HG03565 (cell line): Measurements from ENCODE around the gene OR4D9.
"Not testable (repeated sequence)": the region's sequence is repeated elsewhere in the genome, so short reads cannot be mapped to it uniquely, and the experiment has no call there.

Experiments used
- ATAC-seq: cut with Tn5 transposase; IDR thresholded peaks from one replicate; pipeline ENCODE4 v1.9.1; 2021; ENCODE audit warnings: mild to moderate bottlenecking, moderate library complexity; ENCODE audit not compliant: unreplicated experiment

OR4D9 gene

DNA sequence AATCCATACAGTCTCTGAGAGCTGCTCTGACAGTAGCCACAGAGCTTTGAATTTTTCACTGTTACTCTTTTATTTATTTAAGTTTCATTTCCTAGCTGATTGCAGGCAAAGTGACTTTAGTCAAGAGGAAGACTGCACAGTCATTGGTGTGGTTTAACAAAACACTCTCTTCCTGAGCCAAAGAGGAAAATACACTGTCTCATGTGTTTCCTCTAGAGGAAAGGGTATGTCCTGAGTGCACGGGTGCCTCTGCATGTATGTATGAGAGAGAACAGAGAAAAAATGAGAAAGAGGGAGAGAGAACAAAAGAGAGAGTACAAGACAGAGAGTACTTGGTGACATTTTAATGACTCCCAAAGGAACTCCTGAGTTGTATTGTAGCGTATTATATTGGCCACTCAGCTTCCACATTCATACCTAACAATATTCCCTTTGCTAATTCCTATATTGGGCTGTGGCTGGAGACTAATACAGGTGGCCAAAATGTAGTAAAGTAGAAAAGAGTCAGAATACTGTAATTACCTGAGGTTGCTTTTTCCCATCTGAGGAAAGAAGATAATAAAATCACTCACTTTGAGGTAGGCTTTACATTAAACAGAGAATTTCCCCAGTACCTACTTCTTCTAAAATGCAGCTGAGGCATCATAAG lies at the start of gene OR4D9:
Gene OR4D9, plus strand, starts transcription at position 599 of the 649 bp plus-strand sequence. CDS start 3,374 bp downstream, outside the sequence.
- ATAC-seq: no peak

DNA sequence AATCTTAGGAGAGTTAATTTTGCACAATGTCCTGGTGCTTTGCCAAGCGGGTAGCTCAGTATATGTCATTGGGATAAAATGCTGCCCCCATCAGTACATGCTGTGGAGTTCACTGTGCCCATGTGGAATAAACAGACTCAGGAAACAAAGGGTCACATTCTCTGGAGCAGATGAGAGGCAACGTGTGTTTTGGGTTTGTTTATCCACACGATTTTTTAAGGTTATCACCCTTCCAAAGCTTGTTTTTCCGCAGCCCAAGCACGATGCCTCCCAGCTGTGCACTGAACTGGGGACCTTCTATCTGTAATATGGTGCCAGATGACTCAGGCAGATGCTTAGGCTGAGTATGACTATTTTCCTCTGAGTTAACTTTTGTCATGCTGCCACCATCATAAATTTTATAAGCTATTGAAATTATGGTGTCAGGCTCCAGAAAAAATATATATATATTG lies 48.1 kb upstream of the OR4D9 start:
- ATAC-seq: no peak

GRCh38 chr11:59473015-59473414 lies 38.3 kb upstream of the OR4D9 start, which contains the start of gene OR4D10:
TSS of gene OR4D10 (plus strand) at chr11:59473315. CDS start at chr11:59477430, 4,115 bp downstream.
- no peak for ATAC-seq

GRCh38 chr11:59475176-59475575 lies 36.2 kb upstream of the OR4D9 start:
- no peak for ATAC-seq

DNA sequence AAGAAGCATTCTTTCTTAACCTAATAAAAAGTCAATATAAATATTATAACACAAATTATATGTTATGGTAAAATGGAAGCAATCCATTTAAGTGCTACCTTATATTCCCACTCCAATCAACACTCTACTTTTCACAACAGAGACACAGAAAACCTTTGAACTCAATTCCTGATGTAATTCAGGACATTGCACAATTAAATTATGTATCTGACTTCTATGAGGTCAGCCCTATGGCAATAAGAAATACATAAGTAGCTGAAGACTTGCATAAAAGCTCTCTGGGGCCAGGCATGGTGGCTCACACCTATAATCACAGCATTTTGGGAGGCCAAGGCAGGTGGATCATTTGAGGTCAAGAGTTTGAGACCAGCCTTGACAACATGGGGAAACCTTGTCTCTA lies 31.4 kb upstream of the OR4D9 start:
- ATAC-seq: no peak

GRCh38 chr11:59480359-59480758 lies 31.0 kb upstream of the OR4D9 start:
- ATAC-seq: no peak

- ATAC-seq: peak; percentile 79
These were observed 9.4 kb upstream of the OR4D9 start for GRCh38 chr11:59501931-59502330.

GRCh38 chr11:59503276-59503675 lies 8.1 kb upstream of the OR4D9 start, which contains the start of gene OR4D11:
TSS of gene OR4D11 (plus strand) at chr11:59503576. CDS start at chr11:59503576, 0 bp downstream.
- ATAC-seq: no peak

DNA sequence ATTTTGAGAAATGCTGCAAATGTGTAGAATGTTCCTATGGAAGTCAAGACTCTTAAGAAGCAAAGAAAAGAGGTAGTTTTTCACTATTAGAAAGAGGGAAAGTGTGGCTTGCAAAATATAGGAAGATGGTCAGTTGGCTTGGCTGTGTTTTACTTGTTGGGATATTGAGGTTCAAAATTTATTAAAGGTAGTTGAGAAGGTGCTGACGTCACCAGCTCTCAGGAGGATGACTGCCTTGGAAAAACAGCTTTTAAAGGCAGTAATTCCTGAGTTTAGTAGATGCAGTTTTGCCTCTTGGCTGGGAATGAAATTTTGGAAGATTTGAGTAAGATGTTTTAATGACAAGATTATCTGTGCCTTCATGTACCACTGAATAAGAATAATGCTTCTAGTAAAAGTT lies 336 bp downstream of the OR4D9 start:
- no peak for ATAC-seq

- not testable (repeated sequence) for ATAC-seq
These were observed 8.8 kb downstream of the OR4D9 start for GRCh38 chr11:59520139-59520538.

DNA sequence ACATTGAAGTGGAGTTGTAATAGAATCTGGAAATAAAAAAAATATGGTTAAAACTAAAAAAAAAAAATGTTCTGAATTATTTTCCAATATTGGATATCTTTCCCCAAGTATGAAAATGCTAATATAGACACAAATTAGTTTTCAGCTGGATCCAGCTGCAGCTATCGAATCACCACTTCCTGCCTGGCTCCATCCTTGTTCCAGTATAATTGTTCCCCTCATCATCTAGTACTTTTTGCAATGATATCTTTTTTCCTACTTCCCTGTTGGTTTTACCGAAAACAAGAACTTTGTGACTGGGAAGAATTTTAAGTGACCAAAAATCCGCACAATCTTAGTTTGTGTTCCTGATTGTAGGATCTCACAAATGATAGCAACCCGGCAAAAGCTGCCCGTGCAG lies 9.4 kb downstream of the OR4D9 start:
- ATAC-seq: no peak

DNA sequence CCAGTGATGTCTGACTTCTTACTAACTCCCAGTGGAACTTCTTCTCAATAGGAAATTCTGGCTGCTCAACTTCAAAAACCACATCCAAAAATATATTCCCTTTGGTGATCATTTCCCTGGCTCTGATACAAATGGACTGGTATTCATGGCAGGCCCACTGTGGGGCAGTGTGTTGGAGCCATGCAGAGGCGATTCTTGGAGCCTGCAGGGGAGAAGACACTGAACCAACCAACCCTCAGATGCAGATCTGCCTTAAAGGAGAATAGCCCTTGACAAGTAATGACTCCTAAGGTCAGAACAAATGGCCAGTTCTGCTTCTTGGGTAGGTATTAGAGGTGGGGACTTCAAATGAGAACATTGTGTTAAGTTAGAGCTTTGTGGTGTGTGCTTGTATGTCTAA lies 12.2 kb downstream of the OR4D9 start:
- ATAC-seq: no peak

DNA sequence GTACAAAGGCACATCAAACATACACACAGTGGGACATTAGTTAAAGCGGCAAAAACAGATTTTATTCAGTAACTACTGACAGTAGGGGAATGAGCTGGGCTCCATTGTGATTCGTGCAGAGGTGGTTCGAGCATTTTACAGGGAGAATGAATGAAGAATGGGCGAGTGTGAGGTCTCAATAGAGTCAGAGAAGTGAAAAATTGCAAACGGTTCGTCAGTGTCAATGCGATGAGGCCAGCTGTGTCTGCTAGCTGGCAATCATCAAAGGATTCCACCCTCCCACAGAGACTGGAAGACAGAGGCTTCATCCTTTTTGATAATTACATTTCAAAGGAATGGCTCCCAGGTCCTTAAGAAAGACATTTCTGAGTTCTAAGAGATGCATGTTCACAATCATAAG lies 17.4 kb downstream of the OR4D9 start:
- no peak for ATAC-seq

- ATAC-seq: no peak
These were observed 21.3 kb downstream of the OR4D9 start for GRCh38 chr11:59532620-59533019.

DNA sequence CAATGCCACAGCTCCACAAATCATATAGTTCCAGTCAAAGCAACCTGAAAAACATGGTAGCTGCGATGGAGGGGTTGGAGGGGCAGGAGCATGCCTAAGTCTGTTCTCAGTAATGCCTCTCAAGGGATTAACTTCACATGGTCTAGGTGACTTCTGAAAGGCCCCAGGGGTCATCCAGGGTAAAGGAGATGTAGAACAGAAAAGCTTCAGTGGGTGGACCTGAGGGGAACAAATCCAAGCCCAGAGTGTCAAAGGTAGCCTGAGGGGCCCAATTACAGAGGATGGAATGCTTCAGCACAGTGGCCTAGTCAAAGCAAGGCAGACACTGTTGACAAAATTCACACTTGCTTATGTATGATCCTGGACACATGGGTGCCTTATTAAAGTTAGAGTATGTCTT lies 23.3 kb downstream of the OR4D9 start:
- no peak for ATAC-seq

DNA sequence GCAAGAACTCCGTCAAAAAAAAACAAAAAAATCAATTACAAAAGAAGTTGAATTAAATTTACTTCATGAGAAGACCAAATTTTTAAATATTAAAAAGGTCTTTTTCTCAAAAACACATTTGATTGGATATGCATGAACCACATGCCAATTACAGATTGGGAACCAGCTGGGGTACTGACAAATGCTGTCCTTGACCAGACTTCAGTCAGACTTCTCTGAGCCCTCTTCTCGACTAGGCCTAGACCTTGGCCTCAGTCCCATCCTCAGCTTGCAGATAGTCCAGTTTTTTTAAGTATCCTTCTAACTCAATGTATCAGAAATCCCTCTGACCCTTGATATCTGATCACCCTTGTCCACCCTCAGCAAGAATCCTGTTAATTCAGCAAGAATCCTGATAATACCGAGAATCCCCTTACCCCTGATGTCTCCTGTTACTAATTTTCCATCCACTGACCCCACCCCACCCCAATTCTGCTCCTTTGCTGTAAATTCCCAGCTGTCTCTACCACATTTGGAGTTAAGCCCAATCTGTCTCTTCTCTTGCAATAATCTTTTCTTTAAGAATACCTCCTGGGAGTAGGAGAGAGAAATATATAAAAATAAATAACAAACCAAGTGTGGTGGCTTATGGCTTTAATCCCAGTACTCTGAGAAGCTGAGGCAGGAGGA lies 30.9 kb downstream of the OR4D9 start:
- no peak for ATAC-seq

GRCh38 chr11:59543713-59544112 lies 32.4 kb downstream of the OR4D9 start:
- not testable (repeated sequence) for ATAC-seq

DNA sequence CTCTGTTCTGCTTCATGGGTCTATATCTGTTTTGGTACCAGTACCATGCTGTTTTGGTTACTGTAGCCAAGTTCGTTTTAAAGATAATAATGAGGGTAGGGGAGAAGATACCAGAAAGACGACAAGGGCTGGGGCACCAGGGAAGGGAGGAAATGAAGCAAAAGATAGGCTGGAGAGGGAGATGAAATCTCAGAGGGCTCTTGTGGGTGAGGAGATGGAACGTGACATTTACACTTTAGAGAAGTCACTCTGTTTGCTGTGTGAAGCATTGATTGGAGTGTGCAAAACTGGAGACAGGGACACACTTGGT lies 33.5 kb downstream of the OR4D9 start:
- no peak for ATAC-seq

DNA sequence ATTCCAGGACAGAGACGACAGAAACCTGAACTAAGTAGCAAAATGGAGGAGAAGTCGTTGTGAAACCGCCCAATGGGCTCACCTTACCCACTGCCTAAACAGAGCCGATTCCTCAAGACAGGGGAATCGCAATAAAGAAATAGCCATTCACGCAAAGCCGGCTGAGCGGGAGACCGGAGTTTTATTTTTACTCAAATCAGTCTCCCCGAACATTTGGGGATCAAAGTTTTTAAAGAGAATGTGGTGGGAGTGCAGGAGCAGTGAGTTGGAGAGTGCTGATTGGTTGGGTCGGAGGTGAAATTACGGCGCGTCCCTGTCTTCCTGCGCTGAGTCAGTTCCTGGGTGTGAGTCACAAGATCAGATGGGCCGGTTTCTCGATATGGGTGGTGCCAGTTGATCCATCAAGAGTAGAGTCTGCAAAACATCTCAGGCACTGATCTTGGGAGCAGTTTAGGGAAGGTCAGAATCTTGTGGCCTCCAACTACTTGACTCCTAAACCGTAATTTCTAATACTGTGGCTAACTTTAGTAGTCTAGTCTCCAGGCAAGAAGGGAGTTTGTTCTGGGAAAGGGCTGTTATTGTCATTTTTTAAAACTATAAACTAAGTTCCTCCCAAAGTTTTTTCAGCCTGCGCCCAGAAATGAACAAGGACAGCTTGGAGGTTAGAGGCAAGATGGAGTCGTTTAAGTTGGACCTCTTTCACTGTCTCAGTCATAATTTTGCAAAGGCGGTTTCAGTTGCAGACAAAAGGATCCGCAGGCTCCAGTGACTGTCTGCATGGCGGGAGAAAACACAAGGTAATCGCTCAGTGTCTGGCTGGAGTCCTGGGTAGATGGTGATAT lies 34.1 kb downstream of the OR4D9 start:
- no peak for ATAC-seq

DNA sequence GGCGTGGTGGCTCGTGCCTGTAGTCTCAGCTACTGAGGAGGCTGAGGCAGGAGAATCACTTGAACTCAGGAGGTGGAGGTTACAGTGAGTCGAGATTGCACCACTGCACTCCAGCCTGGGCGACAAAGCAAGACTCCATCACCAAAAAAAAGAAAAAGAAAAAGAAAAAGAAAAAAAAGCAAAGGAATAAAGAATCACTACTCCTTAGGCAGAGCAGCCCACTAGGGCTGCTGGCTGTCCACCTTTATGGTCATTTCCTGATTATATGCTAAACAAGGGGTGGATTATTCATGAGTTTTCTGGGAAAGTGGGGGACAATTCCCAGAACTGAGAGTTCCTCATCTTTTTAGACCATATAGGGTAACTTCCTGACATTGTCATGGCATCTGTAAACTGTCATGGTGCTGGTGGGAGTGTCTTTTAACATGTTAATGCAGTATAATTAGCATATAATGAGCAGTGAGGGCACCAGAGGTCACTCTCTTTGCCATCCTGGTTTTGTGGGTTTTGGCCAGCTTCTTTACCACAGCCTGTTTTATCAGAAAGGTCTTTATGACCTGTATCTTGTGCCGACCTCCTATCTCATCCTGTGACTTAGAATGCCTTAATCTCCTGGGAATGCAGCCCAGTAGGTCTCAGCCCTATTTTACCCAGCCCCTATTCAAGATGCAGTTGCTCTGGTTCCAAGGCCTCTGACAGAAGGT lies 36.4 kb downstream of the OR4D9 start:
- ATAC-seq: not testable (repeated sequence)

- ATAC-seq: no peak
These were observed 36.9 kb downstream of the OR4D9 start for GRCh38 chr11:59548309-59548656.
